SK-N-MC (cell line): ENCODE measurements around the gene COLGALT1.
"Not testable (repeated sequence)": the region's sequence is repeated elsewhere in the genome, so short reads cannot be mapped to it uniquely, and the experiment has no call there.

Experiments
- DNase-seq: peaks from one replicate; pipeline ENCODE4 v3.0.0-alpha.2; 2011; ENCODE audit warnings: low read depth, low spot score
- H3K27ac ChIP-seq: fragments of 200-600 bp; sonication (generic); 2 replicates; pipeline ENCODE4 v1.5.1; 2016; ENCODE audit warnings: mixed run types
- H3K36me3 ChIP-seq: fragments of 200-600 bp; sonication (generic); 2 replicates; pipeline ENCODE4 v1.6.1; 2017; ENCODE audit warnings: antibody characterized with exemption, low read length, mixed read lengths; ENCODE audit not compliant: insufficient read depth
- H3K4me3 ChIP-seq: fragments of 200-600 bp; sonication (generic); 2 replicates; pipeline ENCODE4 v1.5.1; 2016
- H3K9ac ChIP-seq: fragments of 200-600 bp; sonication (generic); 2 replicates; pipeline ENCODE4 v1.8.0; 2017; ENCODE audit warnings: mixed run types, mixed read lengths; ENCODE audit not compliant: insufficient read length
- H3K9me3 ChIP-seq: fragments of 200-600 bp; sonication (generic); 2 replicates; pipeline ENCODE4 v1.6.1; 2017; ENCODE audit warnings: low read depth, mild to moderate bottlenecking, antibody characterized with exemption, low read length, moderate library complexity, mixed read lengths
- EZH2 ChIP-seq: fragments of 200-600 bp; sonication (generic); IDR thresholded peaks from one replicate; pipeline ENCODE4 v1.6.1; 2017; ENCODE audit warnings: antibody characterized with exemption
- FOXP2 ChIP-seq: optimal IDR thresholded peaks from 2 replicates; pipeline ENCODE3; 2011; ENCODE audit warnings: mild to moderate bottlenecking, moderate library complexity; ENCODE audit not compliant: insufficient read depth; ENCODE audit errors: extremely low read length, control extremely low read depth
- POLR2AphosphoS5 ChIP-seq: IDR thresholded peaks from 2 replicates; pipeline ENCODE4 v1.6.1; 2012; ENCODE audit warnings: mild to moderate bottlenecking, low read depth, low read length, borderline replicate concordance

The COLGALT1 gene

GRCh38 chr19:17579661-17580244 is 24.3 kb downstream of the COLGALT1 start:
- H3K27ac ChIP-seq, result no peak overlapping the region
- no peaks in the 10 kb centered on the region for H3K9me3 ChIP-seq
- peaks cover 47% of the 10 kb centered on the region; the same call in 1 of the 2 replicates for H3K36me3 ChIP-seq
- no peak for TF ChIP-seq EZH2
- no peak for TF ChIP-seq FOXP2
- no peak for TF ChIP-seq POLR2AphosphoS5
- no peak overlapping the region for H3K9ac ChIP-seq
- no peak overlapping the region for H3K4me3 ChIP-seq
- DNase-seq, result no peak

GRCh38 chr19:17580470-17581144 is 25.2 kb downstream of the COLGALT1 start:
- Histone ChIP-seq H3K4me3 (no peak overlapping the region), H3K27ac (no peak overlapping the region), H3K36me3 (peaks cover 45% of the 10 kb centered on the region; the same call in 1 of the 2 replicates), H3K9ac (no peak overlapping the region), H3K9me3 (no peaks in the 10 kb centered on the region)
- no peak for DNase-seq
- TF ChIP-seq EZH2 (no peak), POLR2AphosphoS5 (no peak), FOXP2 (no peak)

GRCh38 chr19:17581211-17581874 is 25.9 kb downstream of the COLGALT1 start:
- TF ChIP-seq POLR2AphosphoS5 (no peak), FOXP2 (no peak), EZH2 (no peak)
- no peak overlapping the region for H3K27ac ChIP-seq
- H3K36me3 ChIP-seq, result peaks cover 39% of the 10 kb centered on the region; the same call in 1 of the 2 replicates
- no peak overlapping the region for H3K9ac ChIP-seq
- no peak for DNase-seq
- H3K4me3 ChIP-seq, result no peak overlapping the region
- H3K9me3 ChIP-seq, result no peaks in the 10 kb centered on the region

GRCh38 chr19:17582613-17583012 is 27.2 kb downstream of the COLGALT1 start:
- Histone ChIP-seq H3K27ac (no peak overlapping the region), H3K9me3 (no peaks in the 10 kb centered on the region), H3K9ac (no peak overlapping the region), H3K36me3 (peaks cover 38% of the 10 kb centered on the region; the same call in 1 of the 2 replicates), H3K4me3 (no peak overlapping the region)
- no peak for DNase-seq
- TF ChIP-seq FOXP2 (no peak), EZH2 (no peak), POLR2AphosphoS5 (no peak)

- H3K9me3 ChIP-seq, result no peaks in the 10 kb centered on the region
- TF ChIP-seq FOXP2 (no peak), EZH2 (no peak), POLR2AphosphoS5 (no peak)
- H3K36me3 ChIP-seq, result peaks cover 29% of the 10 kb centered on the region; the same call in 1 of the 2 replicates
- H3K9ac ChIP-seq, result no peak overlapping the region
- no peak overlapping the region for H3K4me3 ChIP-seq
- no peak for DNase-seq
- H3K27ac ChIP-seq, result no peak overlapping the region
These were observed 28.7 kb downstream of the COLGALT1 start for GRCh38 chr19:17584132-17584531.

GRCh38 chr19:17585395-17585794 is 29.9 kb downstream of the COLGALT1 start:
- H3K9ac ChIP-seq, DNase-seq, H3K27ac ChIP-seq, H3K4me3 ChIP-seq, H3K9me3 ChIP-seq: not testable (repeated sequence)
- peaks cover 23% of the 10 kb centered on the region; the same call in 1 of the 2 replicates for H3K36me3 ChIP-seq

- H3K9ac ChIP-seq, result no peak overlapping the region
- no peak overlapping the region for H3K27ac ChIP-seq
- no peak for DNase-seq
- no peak for TF ChIP-seq POLR2AphosphoS5
- TF ChIP-seq FOXP2, result no peak
- TF ChIP-seq EZH2, result no peak
- H3K9me3 ChIP-seq, result no peaks in the 10 kb centered on the region
- no peaks in the 10 kb centered on the region for H3K36me3 ChIP-seq
- no peak overlapping the region for H3K4me3 ChIP-seq
These were observed 35.4 kb downstream of the COLGALT1 start for GRCh38 chr19:17590866-17591265.

GRCh38 chr19:17594296-17594695 is 38.8 kb downstream of the COLGALT1 start:
- not testable (repeated sequence) for H3K27ac ChIP-seq, H3K9ac ChIP-seq, DNase-seq, H3K4me3 ChIP-seq, H3K9me3 ChIP-seq, H3K36me3 ChIP-seq

- not testable (repeated sequence) for DNase-seq, H3K9ac ChIP-seq
These were observed 42.6 kb downstream of the COLGALT1 start for GRCh38 chr19:17598063-17598462.

More at GRCh38 chr19:17598063-17598462, 42.6 kb downstream of the COLGALT1 start:
- H3K9me3 ChIP-seq, H3K27ac ChIP-seq, H3K36me3 ChIP-seq, H3K4me3 ChIP-seq: not testable (repeated sequence)
